Measurements from ENCODE around the gene PTAFR.
"Not testable (repeated sequence)": the region's sequence is repeated elsewhere in the genome, so short reads cannot be mapped to it uniquely, and the experiment has no call there.

The PTAFR gene

GRCh38 chr1:28144203-28145135 is 32.0 kb downstream of the PTAFR start:
- FAIRE-seq: no peak

GRCh38 chr1:28143496-28144202 is 32.8 kb downstream of the PTAFR start:
- DNase-seq (ENCODE audit: insufficient read length, low spot score) (no peak), FAIRE-seq (no peak)
- TF ChIP-seq CTCF (IDR thresholded peaks at IDR 0.05; ENCODE audit: insufficient read depth, missing control alignments): no peak

More at GRCh38 chr1:28144203-28145135, 32.0 kb downstream of the PTAFR start:
- no peak for DNase-seq (ENCODE audit: insufficient read length, low spot score)
- no peak for TF ChIP-seq CTCF (IDR thresholded peaks at IDR 0.05; ENCODE audit: insufficient read depth, missing control alignments)

- DNase-seq (ENCODE audit: insufficient read length, low spot score) (no peak), FAIRE-seq (no peak)
- TF ChIP-seq CTCF (IDR thresholded peaks at IDR 0.05; ENCODE audit: insufficient read depth, missing control alignments): no peak
Observed at GRCh38 chr1:28141685-28142084, 34.8 kb downstream of the PTAFR start.

GRCh38 chr1:28139866-28140265 is 36.6 kb downstream of the PTAFR start:
- DNase-seq (ENCODE audit: insufficient read length, low spot score); FAIRE-seq: not testable (repeated sequence)

GRCh38 chr1:28139025-28139712 is 37.3 kb downstream of the PTAFR start:
- FAIRE-seq: no peak
- TF ChIP-seq CTCF (IDR thresholded peaks at IDR 0.05; ENCODE audit: insufficient read depth, missing control alignments): no peak
- DNase-seq (ENCODE audit: insufficient read length, low spot score): no peak

- DNase-seq (ENCODE audit: insufficient read length, low spot score) (no peak), FAIRE-seq (no peak)
- no peak for TF ChIP-seq CTCF (IDR thresholded peaks at IDR 0.05; ENCODE audit: insufficient read depth, missing control alignments)
Observed at GRCh38 chr1:28136922-28137613, 39.4 kb downstream of the PTAFR start.

Measured in D721Med (cell line).